Middle frontal gyrus (tissue), 1 donor: ENCODE data around the gene BICRA.
"Not testable (repeated sequence)": the region's sequence is repeated elsewhere in the genome, so short reads cannot be mapped to it uniquely, and the experiment has no call there.

Experiments
- DNase-seq: peaks from one replicate; pipeline ENCODE4 v3.0.0-alpha.2; 2015; ENCODE audit warnings: low spot score; ENCODE audit errors: extremely low spot score

BICRA gene

GRCh38 chr19:47746129-47746528, 137.2 kb downstream of the BICRA start:
- DNase-seq, result not testable (repeated sequence)

- no peak for DNase-seq
These were observed 140.4 kb downstream of the BICRA start for GRCh38 chr19:47749326-47749725.

DNA sequence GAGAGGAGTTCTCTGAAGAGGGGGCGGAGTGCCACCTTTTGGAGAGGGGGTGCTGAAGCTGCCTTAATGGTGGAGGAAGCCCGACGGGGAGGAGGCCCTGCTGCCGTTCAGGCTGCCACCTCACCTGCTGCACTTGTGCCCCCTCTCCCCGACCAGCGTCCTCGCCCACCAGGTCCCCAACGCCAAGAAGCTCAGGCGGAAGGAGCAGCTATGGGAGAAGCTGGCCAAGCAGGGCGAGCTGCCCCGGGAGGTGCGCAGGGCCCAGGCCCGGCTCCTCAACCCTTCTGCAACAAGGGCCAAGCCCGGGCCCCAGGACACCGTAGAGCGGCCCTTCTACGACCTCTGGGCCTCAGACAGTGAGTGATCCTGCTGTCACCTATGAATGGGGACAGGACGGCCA, 141.8 kb downstream of the BICRA start:
- DNase-seq, result no peak

DNA sequence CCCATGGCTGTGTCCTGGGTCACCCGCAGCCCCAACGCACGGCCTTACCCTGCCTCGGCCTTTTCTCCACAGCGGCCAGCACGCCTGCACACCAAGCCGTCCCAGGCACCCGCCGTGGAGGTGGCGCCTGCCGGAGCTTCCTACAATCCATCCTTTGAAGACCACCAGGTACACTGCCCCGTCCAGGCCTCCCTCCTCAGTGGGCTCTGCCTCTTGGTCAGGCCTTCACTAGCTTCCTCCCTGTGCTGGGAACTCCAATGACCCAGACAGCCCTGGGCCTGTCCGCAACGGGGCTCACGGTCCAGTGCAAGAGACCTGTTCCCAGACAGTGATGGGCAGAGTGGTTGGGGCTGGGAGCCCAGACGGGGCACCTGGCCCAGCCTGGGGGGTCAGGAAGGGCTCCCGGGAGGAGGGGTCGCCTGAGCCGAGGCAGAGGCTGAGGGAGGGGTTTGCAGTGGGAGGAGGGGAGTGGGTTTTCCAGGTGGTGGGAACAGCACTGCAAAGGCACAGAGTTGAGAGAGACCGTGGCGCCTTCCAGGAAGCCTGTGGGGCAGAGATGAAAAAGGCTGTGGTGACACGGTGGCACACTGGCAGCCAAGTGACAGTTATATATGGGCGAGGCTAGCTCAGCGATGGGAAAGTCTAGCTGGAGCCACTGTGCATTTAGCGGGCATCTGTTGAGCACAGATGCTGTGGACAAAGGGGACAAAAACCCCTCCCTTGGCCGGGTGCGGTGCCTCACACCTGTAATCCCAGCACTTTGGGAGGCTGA, 143.7 kb downstream of the BICRA start:
- no peak for DNase-seq
